Activated CD4-positive, alpha-beta T cell treated with anti-CD3 and anti-CD28 coated beads, Interleukin-10, Interleukin-2, amounts not matched to agents 100 ng/mL and 50 ng/mL, durations not matched to agents 16 hours and 8 hours (primary cell): ENCODE results near the gene TMEM204.

ENCODE experiments used
- DNase-seq: peaks from one replicate; pipeline ENCODE4 v3.0.0-alpha.2; 2020

Gene TMEM204

GRCh38 chr16:1523581-1524245 lies 9.8 kb upstream of the TMEM204 start:
- DNase-seq, result no peak

- DNase-seq, result no peak
Measured at GRCh38 chr16:1524366-1524765, 9.1 kb upstream of the TMEM204 start.

GRCh38 chr16:1525871-1526607 lies 7.4 kb upstream of the TMEM204 start:
- no peak for DNase-seq

GRCh38 chr16:1526608-1527555 lies 6.6 kb upstream of the TMEM204 start:
- DNase-seq, result no peak

GRCh38 chr16:1527836-1528811 lies 5.3 kb upstream of the TMEM204 start:
- no peak for DNase-seq

- DNase-seq, result no peak
Measured at GRCh38 chr16:1528921-1529537, 4.4 kb upstream of the TMEM204 start.

- no peak for DNase-seq
Measured at GRCh38 chr16:1530349-1530882, 3.0 kb upstream of the TMEM204 start.

GRCh38 chr16:1530883-1531637 lies 2.4 kb upstream of the TMEM204 start:
- no peak for DNase-seq

GRCh38 chr16:1531638-1531910 lies 1.9 kb upstream of the TMEM204 start:
- DNase-seq, result no peak

GRCh38 chr16:1532081-1532760 lies 1.2 kb upstream of the TMEM204 start:
- DNase-seq, result no peak

GRCh38 chr16:1532771-1533170 lies 695 bp upstream of the TMEM204 start:
- no peak for DNase-seq

- DNase-seq, result peak; percentile 33
Measured at GRCh38 chr16:1534021-1535020, 855 bp downstream of the TMEM204 start.

GRCh38 chr16:1535391-1536291 lies 2.2 kb downstream of the TMEM204 start:
- peak; percentile 49 for DNase-seq

GRCh38 chr16:1536601-1537000 lies 3.1 kb downstream of the TMEM204 start:
- DNase-seq, result no peak

- DNase-seq, result no peak
Measured at GRCh38 chr16:1537138-1537577, 3.7 kb downstream of the TMEM204 start.

- peak; percentile 44 for DNase-seq
Measured at GRCh38 chr16:1537763-1538289, 4.4 kb downstream of the TMEM204 start.

GRCh38 chr16:1538804-1539520 lies 5.5 kb downstream of the TMEM204 start:
- peak; percentile 39 for DNase-seq
